CD14-positive monocyte (primary cell): ENCODE results near the gene BCL2L14. TPM values are rescaled to one million over a fixed set of nuclear protein-coding genes. Genes with fewer than 3 reads are reported as not detected.

Experiments
- DNase-seq, 3 donors: peaks; one replicate each; pipeline ENCODE4 v3.0.0-alpha.2; 2011 to 2022
- H2AFZ ChIP-seq: 2 replicates; pipeline ENCODE4 v1.6.0; 2012; ENCODE audit warnings: mild to moderate bottlenecking, low read depth, low read length, inconsistent platforms; ENCODE audit not compliant: insufficient read depth, poor library complexity, severe bottlenecking
- H3K27ac ChIP-seq, 2 donors: 1 replicate in 1 of 2; 2 replicates in 1 of 2; pipeline ENCODE4 v1.5.1; 2012 to 2013; ENCODE audit warnings: low read length in 2 of 2, control low read depth in 1 of 2, inconsistent platforms in 1 of 2, low read depth in 1 of 2, mild to moderate bottlenecking in 1 of 2
- H3K27me3 ChIP-seq, 2 donors: one replicate each; pipeline versions ENCODE4 v1.6.0 to v1.6.1; 2011 to 2013; ENCODE audit warnings: low read length in 2 of 2; ENCODE audit not compliant: control insufficient read depth in 2 of 2, insufficient read depth in 2 of 2
- H3K36me3 ChIP-seq, 2 donors: replicated peaks in 1 of 2; 1 replicate in 1 of 2; 2 replicates in 1 of 2; pipeline versions ENCODE4 v1.5.1 to v1.6.1; 2012 to 2013; ENCODE audit warnings: low read length in 2 of 2, control low read depth in 1 of 2, inconsistent platforms in 1 of 2, mild to moderate bottlenecking in 1 of 2; ENCODE audit not compliant: insufficient read depth in 2 of 2, control insufficient read depth in 1 of 2
- H3K4me1 ChIP-seq, 2 donors: 1 replicate in 1 of 2; 2 replicates in 1 of 2; pipeline versions ENCODE4 v1.5.1 to v1.6.1; 2012 to 2013; ENCODE audit warnings: low read length in 2 of 2, control low read depth in 1 of 2, inconsistent platforms in 1 of 2, mild to moderate bottlenecking in 1 of 2, moderate library complexity in 1 of 2; ENCODE audit not compliant: insufficient read depth in 2 of 2, control insufficient read depth in 1 of 2
- H3K4me2 ChIP-seq: replicated peaks from 2 replicates; pipeline ENCODE3; 2012; ENCODE audit warnings: low read length, moderate library complexity, mild to moderate bottlenecking; ENCODE audit not compliant: poor library complexity, severe bottlenecking; ENCODE audit errors: extremely low read depth
- H3K4me3 ChIP-seq, 3 experiments: fragments of 200-600 bp in 1 of 3; sonication (generic) in 1 of 3; replicated peaks in 1 of 3; 1 replicate in 2 of 3; 2 replicates in 1 of 3; pipeline ENCODE4 v1.5.1; 2011 to 2013; ENCODE audit warnings: low read length in 3 of 3, mild to moderate bottlenecking in 3 of 3, control low read depth in 2 of 3, low read depth in 2 of 3, inconsistent platforms in 1 of 3, moderate library complexity in 1 of 3
- H3K79me2 ChIP-seq: 2 replicates; pipeline ENCODE4 v1.6.0; 2012; ENCODE audit warnings: mild to moderate bottlenecking, control low read depth, inconsistent platforms, low read length, moderate library complexity; ENCODE audit not compliant: insufficient read depth
- H3K9ac ChIP-seq: 2 replicates; pipeline ENCODE4 v1.6.0; 2017; ENCODE audit warnings: low read length, mild to moderate bottlenecking; ENCODE audit not compliant: insufficient read depth, poor library complexity, severe bottlenecking
- H3K9me3 ChIP-seq, 2 donors: replicated peaks in 1 of 2; 1 replicate in 1 of 2; 2 replicates in 1 of 2; pipeline versions ENCODE4 v1.5.1 to v1.6.1; 2012 to 2013; ENCODE audit warnings: low read length in 2 of 2, control low read depth in 1 of 2; ENCODE audit not compliant: control insufficient read depth in 1 of 2, insufficient read depth in 1 of 2
- H4K20me1 ChIP-seq: 2 replicates; pipeline ENCODE4 v1.6.0; 2012; ENCODE audit warnings: mild to moderate bottlenecking, low read length, control low read depth, moderate library complexity; ENCODE audit not compliant: insufficient read depth
- H3K27ac Mint-ChIP-seq, 7 donors: one replicate each; pipeline ENCODE4 v1.8.0; 2020; ENCODE audit warnings: mild to moderate bottlenecking in 7 of 7, mixed read lengths in 7 of 7, moderate library complexity in 6 of 7, inconsistent platforms in 2 of 7
- H3K27me3 Mint-ChIP-seq, 3 donors: one replicate each; pipeline ENCODE4 v1.8.0; 2021 to 2022; ENCODE audit warnings: low read depth in 3 of 3, mild to moderate bottlenecking in 3 of 3, mixed read lengths in 3 of 3, moderate library complexity in 3 of 3, inconsistent platforms in 1 of 3
- H3K36me3 Mint-ChIP-seq, 2 donors: one replicate each; pipeline ENCODE4 v1.8.0; 2020; ENCODE audit warnings: mixed read lengths in 2 of 2, inconsistent platforms in 1 of 2, mild to moderate bottlenecking in 1 of 2
- H3K4me1 Mint-ChIP-seq: one replicate; pipeline ENCODE4 v1.8.0; 2020; ENCODE audit warnings: mild to moderate bottlenecking, mixed read lengths
- H3K4me3 Mint-ChIP-seq, 2 donors: one replicate each; pipeline ENCODE4 v1.8.0; 2020; ENCODE audit warnings: mild to moderate bottlenecking in 2 of 2, mixed read lengths in 2 of 2, moderate library complexity in 1 of 2
- H3K9me3 Mint-ChIP-seq, 7 donors: one replicate each; pipeline ENCODE4 v1.8.0; 2020 to 2022; ENCODE audit warnings: mixed read lengths in 7 of 7, mild to moderate bottlenecking in 6 of 7, moderate library complexity in 6 of 7, inconsistent platforms in 2 of 7
- whole genome bisulfite sequencing: methylation state at CpG from one replicate; pipeline ENCODE4 v1.1.5; 2013; ENCODE audit warnings: missing lambda C conversion rate; ENCODE audit not compliant: insufficient coverage; 5-methylcytosine and 5-hydroxymethylcytosine counted together
- intact Hi-C, 2 donors: fragments of 100-400 bp; cut with micrococcal nuclease; formaldehyde crosslinking; loops; one replicate each; pipeline versions ENCODE4 v1.15.0 to v1.15.1; 2023
- polyA plus RNA-seq, 3 donors: library from polyadenylated mRNA; depleted of rRNA in 1 of 3; unstranded in 2 of 3; stranded (reverse) in 1 of 3; fragments of 300-500 nt in 2 of 3; fragments of >200 nt in 1 of 3; fragmentation: Illumina TruSeq in 2 of 3; gene quantifications; 1 replicate in 2 of 3; 2 replicates in 1 of 3; pipeline ENCODE4 v1.2.3, GENCODE V29; 2012 to 2021
- TF ChIP-seq, protein P1 (sequence below): fragments of 200-600 bp; IDR thresholded peaks from one replicate; pipeline ENCODE4 v1.8.0; 2022; ENCODE audit warnings: antibody characterized with exemption, mild to moderate bottlenecking

The BCL2L14 gene
- polyA plus RNA-seq, 3 donors, result not detected

DNA sequence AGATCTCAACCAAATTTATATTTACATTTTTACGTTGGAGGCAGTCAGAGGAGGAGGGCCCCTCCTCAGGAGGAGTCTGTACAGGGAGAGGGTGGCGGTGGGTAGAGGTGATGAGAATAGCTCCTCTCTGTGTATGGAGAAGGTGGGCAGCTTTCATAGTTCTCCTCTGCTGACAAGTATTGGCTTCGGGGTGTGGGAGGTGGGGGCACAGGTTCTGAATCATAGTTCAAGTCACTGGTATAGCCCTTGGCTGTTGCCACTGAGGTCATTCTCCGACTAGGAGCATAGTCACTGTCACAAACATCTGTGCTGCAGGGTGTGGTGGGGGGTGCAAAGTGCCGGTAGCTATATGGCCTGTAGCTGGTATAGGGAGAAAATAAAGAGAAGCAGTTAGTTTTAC lies 50.3 kb downstream of the BCL2L14 start:
- no peak overlapping the region for H3K4me3 Mint-ChIP-seq
- intact Hi-C loops, result no loop called here
- H3K4me2 ChIP-seq, result no peak overlapping the region
- H2AFZ ChIP-seq, result no peak overlapping the region
- H4K20me1 ChIP-seq, result no peaks in the 10 kb centered on the region
- no peaks in the 10 kb centered on the region for H3K27me3 Mint-ChIP-seq
- H3K9me3 ChIP-seq, result no peaks in the 10 kb centered on the region
- H3K27ac ChIP-seq, result no peak overlapping the region
- peaks cover 0 to 10% of the 10 kb centered on the region in 2 donors for H3K4me1 ChIP-seq
- H3K36me3 Mint-ChIP-seq, result no peaks in the 10 kb centered on the region
- no peaks in the 10 kb centered on the region for H3K9me3 Mint-ChIP-seq
- H3K27me3 ChIP-seq, result no peaks in the 10 kb centered on the region
- no peaks in the 10 kb centered on the region for H3K79me2 ChIP-seq
- 100% methylated on average over 2 of the region's 5 CpGs for WGBS
- H3K36me3 ChIP-seq, result no peaks in the 10 kb centered on the region
- no peak overlapping the region for H3K9ac ChIP-seq
- no peak overlapping the region for H3K4me3 ChIP-seq
- peak overlapping the region in 2 of 7 donors; percentile 10 to 43 for H3K27ac Mint-ChIP-seq
- H3K4me1 Mint-ChIP-seq, result peaks cover 17% of the 10 kb centered on the region
- DNase-seq, result no peak
- TF ChIP-seq, protein P1, sequence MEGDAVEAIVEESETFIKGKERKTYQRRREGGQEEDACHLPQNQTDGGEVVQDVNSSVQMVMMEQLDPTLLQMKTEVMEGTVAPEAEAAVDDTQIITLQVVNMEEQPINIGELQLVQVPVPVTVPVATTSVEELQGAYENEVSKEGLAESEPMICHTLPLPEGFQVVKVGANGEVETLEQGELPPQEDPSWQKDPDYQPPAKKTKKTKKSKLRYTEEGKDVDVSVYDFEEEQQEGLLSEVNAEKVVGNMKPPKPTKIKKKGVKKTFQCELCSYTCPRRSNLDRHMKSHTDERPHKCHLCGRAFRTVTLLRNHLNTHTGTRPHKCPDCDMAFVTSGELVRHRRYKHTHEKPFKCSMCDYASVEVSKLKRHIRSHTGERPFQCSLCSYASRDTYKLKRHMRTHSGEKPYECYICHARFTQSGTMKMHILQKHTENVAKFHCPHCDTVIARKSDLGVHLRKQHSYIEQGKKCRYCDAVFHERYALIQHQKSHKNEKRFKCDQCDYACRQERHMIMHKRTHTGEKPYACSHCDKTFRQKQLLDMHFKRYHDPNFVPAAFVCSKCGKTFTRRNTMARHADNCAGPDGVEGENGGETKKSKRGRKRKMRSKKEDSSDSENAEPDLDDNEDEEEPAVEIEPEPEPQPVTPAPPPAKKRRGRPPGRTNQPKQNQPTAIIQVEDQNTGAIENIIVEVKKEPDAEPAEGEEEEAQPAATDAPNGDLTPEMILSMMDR, result no peak

DNA sequence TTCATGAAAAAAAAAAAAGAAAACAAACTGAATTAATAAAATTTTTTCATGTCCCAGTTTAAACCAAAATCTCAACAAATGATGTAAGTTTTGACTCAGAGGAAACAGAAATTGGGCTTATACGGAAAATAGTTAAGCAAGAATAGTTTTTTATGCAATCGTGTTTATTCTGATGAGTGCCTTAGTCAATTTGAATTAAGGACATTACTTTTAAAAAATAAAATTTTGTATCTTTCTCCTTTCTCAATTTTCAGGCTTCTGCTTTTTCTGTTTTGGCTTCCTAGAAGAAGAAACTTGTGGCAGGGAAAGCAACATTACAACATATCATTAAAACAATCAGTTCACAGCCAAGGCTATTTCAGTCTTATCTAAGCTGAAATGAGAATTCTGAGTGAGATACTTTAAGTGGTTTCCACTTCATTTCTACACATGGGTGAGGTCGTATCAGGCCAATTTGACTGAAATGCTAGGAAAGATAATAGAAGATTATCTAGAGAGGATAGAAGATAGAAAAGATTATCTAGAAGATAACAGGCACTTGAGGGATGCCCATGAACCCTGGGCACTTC lies 52.4 kb downstream of the BCL2L14 start:
- no peaks in the 10 kb centered on the region for H3K36me3 ChIP-seq
- H3K9me3 ChIP-seq, result no peaks in the 10 kb centered on the region
- H3K27me3 ChIP-seq, result no peaks in the 10 kb centered on the region
- no peak overlapping the region for H3K27ac ChIP-seq
- no peak overlapping the region for H3K4me3 ChIP-seq
- H4K20me1 ChIP-seq, result no peaks in the 10 kb centered on the region
- peaks cover 17% of the 10 kb centered on the region for H3K4me1 Mint-ChIP-seq
- TF ChIP-seq, protein P1, result no peak
- DNase-seq, result peak in 2 of 3 donors; percentile 4 to 6
- WGBS, result no CpG with 5 or more reads among the region's 3 CpGs
- H3K9ac ChIP-seq, result no peak overlapping the region
- no peak overlapping the region for H3K4me3 Mint-ChIP-seq
- peaks cover 0 to 10% of the 10 kb centered on the region in 2 donors for H3K4me1 ChIP-seq
- H3K9me3 Mint-ChIP-seq, result no peaks in the 10 kb centered on the region
- H3K4me2 ChIP-seq, result no peak overlapping the region
- H2AFZ ChIP-seq, result no peak overlapping the region
- peaks cover 0 to 1% (median 0%) of the 10 kb centered on the region in 3 donors for H3K27me3 Mint-ChIP-seq
- peak overlapping the region in 2 of 7 donors; percentile 10 to 27 for H3K27ac Mint-ChIP-seq
- H3K36me3 Mint-ChIP-seq, result no peaks in the 10 kb centered on the region
- no peaks in the 10 kb centered on the region for H3K79me2 ChIP-seq
- intact Hi-C loops, result no loop called here
